HG02885 (cell line): Measurements from ENCODE around the gene USF2.

Source experiments
- ATAC-seq: cut with Tn5 transposase; IDR thresholded peaks from one replicate; pipeline ENCODE4 v1.9.1; 2021; ENCODE audit warnings: mild to moderate bottlenecking; ENCODE audit not compliant: unreplicated experiment, poor library complexity

Gene USF2

GRCh38 chr19:35264268-35265125 lies 4.3 kb upstream of the USF2 start:
- ATAC-seq: no peak

GRCh38 chr19:35265126-35265899 lies 3.4 kb upstream of the USF2 start:
- no peak for ATAC-seq

GRCh38 chr19:35265900-35266519 lies 2.8 kb upstream of the USF2 start:
- ATAC-seq: no peak

GRCh38 chr19:35266520-35267352 lies 2.0 kb upstream of the USF2 start:
- no peak for ATAC-seq

GRCh38 chr19:35267353-35267817 lies 1.4 kb upstream of the USF2 start:
- ATAC-seq: no peak

- peak; percentile 50 for ATAC-seq
Measured at GRCh38 chr19:35267818-35268535, 785 bp upstream of the USF2 start.

GRCh38 chr19:35269438-35270117 lies 816 bp downstream of the USF2 start:
- ATAC-seq: peak; percentile 61

GRCh38 chr19:35270381-35270811 lies 1.6 kb downstream of the USF2 start:
- no peak for ATAC-seq

- ATAC-seq: no peak
Measured at GRCh38 chr19:35271546-35271945, 2.8 kb downstream of the USF2 start.

GRCh38 chr19:35272122-35272719 lies 3.5 kb downstream of the USF2 start:
- no peak for ATAC-seq

GRCh38 chr19:35272954-35273649 lies 4.3 kb downstream of the USF2 start:
- ATAC-seq: no peak

GRCh38 chr19:35273686-35274259 lies 5.0 kb downstream of the USF2 start:
- ATAC-seq: no peak

GRCh38 chr19:35274323-35274722 lies 5.6 kb downstream of the USF2 start:
- ATAC-seq: no peak

- ATAC-seq: no peak
Measured at GRCh38 chr19:35276706-35277281, 8.0 kb downstream of the USF2 start.

GRCh38 chr19:35278578-35279284 lies 10.0 kb downstream of the USF2 start:
- no peak for ATAC-seq

- no peak for ATAC-seq
Measured at GRCh38 chr19:35279374-35279773, 10.6 kb downstream of the USF2 start.
